HEK293 (cell line): ENCODE results near the gene SGMS1.
A peak's percentile ranks its signal among the peaks of the same experiment; 100 is the strongest.

ENCODE experiments used
- EGR2 ChIP-seq: fragments of 450-650 bp; formaldehyde crosslinking; IDR thresholded peaks from 2 replicates; pipeline ENCODE4 v1.5.1; 2016; ENCODE audit warnings: low read depth, missing biosample characterization, missing genetic modification characterization
- GLIS2 ChIP-seq: fragments of 450-650 bp; formaldehyde crosslinking; IDR thresholded peaks from 2 replicates; pipeline ENCODE4 v1.5.1; 2016; ENCODE audit warnings: missing biosample characterization, missing genetic modification characterization
- IKZF3 ChIP-seq: fragments of 450-650 bp; IDR thresholded peaks from 2 replicates; pipeline ENCODE4 v1.5.0; 2018; ENCODE audit warnings: missing biosample characterization, mild to moderate bottlenecking, missing genetic modification characterization, moderate library complexity
- KLF16 ChIP-seq: fragments of 450-650 bp; formaldehyde crosslinking; IDR thresholded peaks from 2 replicates; pipeline ENCODE4 v1.5.1; 2017; ENCODE audit warnings: missing biosample characterization, missing genetic modification characterization
- TRIM28 ChIP-seq: IDR thresholded peaks from 2 replicates; pipeline ENCODE4 v1.6.1; 2011; ENCODE audit warnings: low read length, control low read depth, borderline replicate concordance
- ZBTB20 ChIP-seq: fragments of 450-650 bp; formaldehyde crosslinking; IDR thresholded peaks from 2 replicates; pipeline ENCODE4 v1.5.1; 2016; ENCODE audit warnings: missing biosample characterization, missing genetic modification characterization
- ZFHX2 ChIP-seq: fragments of 450-650 bp; formaldehyde crosslinking; conservative IDR thresholded peaks from 2 replicates; pipeline ENCODE4 v1.5.1; 2016; ENCODE audit warnings: missing biosample characterization, missing genetic modification characterization
- ZNF10 ChIP-seq: fragments of 450-650 bp; formaldehyde crosslinking; IDR thresholded peaks from 2 replicates; pipeline ENCODE4 v1.5.1; 2017; ENCODE audit warnings: missing biosample characterization, missing genetic modification characterization
- ZNF473 ChIP-seq: fragments of 450-650 bp; formaldehyde crosslinking; IDR thresholded peaks from 2 replicates; pipeline ENCODE4 v1.5.1; 2017; ENCODE audit warnings: missing biosample characterization, missing genetic modification characterization
- ZNF555 ChIP-seq: fragments of 450-650 bp; formaldehyde crosslinking; conservative IDR thresholded peaks from 2 replicates; pipeline ENCODE4 v1.5.1; 2017; ENCODE audit warnings: missing biosample characterization, mild to moderate bottlenecking, missing genetic modification characterization, inconsistent platforms
- ZNF571 ChIP-seq: fragments of 450-650 bp; formaldehyde crosslinking; IDR thresholded peaks from 2 replicates; pipeline ENCODE4 v1.5.0; 2017; ENCODE audit warnings: missing biosample characterization, missing genetic modification characterization
- ZNF623 ChIP-seq: fragments of 450-650 bp; formaldehyde crosslinking; IDR thresholded peaks from 2 replicates; pipeline ENCODE4 v1.5.1; 2016; ENCODE audit warnings: missing biosample characterization, missing genetic modification characterization
- ZNF707 ChIP-seq: fragments of 450-650 bp; formaldehyde crosslinking; IDR thresholded peaks from 2 replicates; pipeline ENCODE4 v1.5.1; 2016; ENCODE audit warnings: missing biosample characterization, missing genetic modification characterization
- ZNF776 ChIP-seq: fragments of 450-650 bp; formaldehyde crosslinking; IDR thresholded peaks from 2 replicates; pipeline ENCODE4 v1.5.0; 2017; ENCODE audit warnings: missing biosample characterization, missing genetic modification characterization, borderline replicate concordance
- ZXDB ChIP-seq: fragments of 450-650 bp; formaldehyde crosslinking; IDR thresholded peaks from 2 replicates; pipeline ENCODE4 v1.5.1; 2016; ENCODE audit warnings: missing biosample characterization, missing genetic modification characterization
- TF ChIP-seq, protein P1 (sequence below): fragments of 450-650 bp; formaldehyde crosslinking; optimal IDR thresholded peaks from 2 replicates; pipeline ENCODE3; 2016; ENCODE audit warnings: missing biosample characterization, mild to moderate bottlenecking, missing genetic modification characterization
- TF ChIP-seq, protein P2 (sequence below): fragments of 450-650 bp; formaldehyde crosslinking; IDR thresholded peaks from 2 replicates; pipeline ENCODE4 v1.5.1; 2016; ENCODE audit warnings: missing biosample characterization, missing genetic modification characterization
- TF ChIP-seq, protein P3 (sequence below): fragments of 450-650 bp; formaldehyde crosslinking; IDR thresholded peaks from 2 replicates; pipeline ENCODE4 v1.5.1; 2016; ENCODE audit warnings: missing biosample characterization, missing genetic modification characterization
- TF ChIP-seq, protein P4 (sequence below): fragments of 450-650 bp; formaldehyde crosslinking; IDR thresholded peaks from 2 replicates; pipeline ENCODE4 v1.5.1; 2016; ENCODE audit warnings: missing biosample characterization, missing genetic modification characterization
- TF ChIP-seq, protein P5 (sequence below): fragments of 450-650 bp; formaldehyde crosslinking; IDR thresholded peaks from 2 replicates; pipeline ENCODE4 v1.5.1; 2016; ENCODE audit warnings: missing biosample characterization, missing genetic modification characterization
- TF ChIP-seq, protein P6 (sequence below): fragments of 450-650 bp; IDR thresholded peaks from 2 replicates; pipeline ENCODE4 v1.5.1; 2018; ENCODE audit warnings: missing biosample characterization, missing genetic modification characterization
- TF ChIP-seq, protein P7 (sequence below): fragments of 450-650 bp; formaldehyde crosslinking; IDR thresholded peaks from 2 replicates; pipeline ENCODE4 v1.5.1; 2016; ENCODE audit warnings: missing biosample characterization, missing genetic modification characterization

Gene SGMS1

DNA sequence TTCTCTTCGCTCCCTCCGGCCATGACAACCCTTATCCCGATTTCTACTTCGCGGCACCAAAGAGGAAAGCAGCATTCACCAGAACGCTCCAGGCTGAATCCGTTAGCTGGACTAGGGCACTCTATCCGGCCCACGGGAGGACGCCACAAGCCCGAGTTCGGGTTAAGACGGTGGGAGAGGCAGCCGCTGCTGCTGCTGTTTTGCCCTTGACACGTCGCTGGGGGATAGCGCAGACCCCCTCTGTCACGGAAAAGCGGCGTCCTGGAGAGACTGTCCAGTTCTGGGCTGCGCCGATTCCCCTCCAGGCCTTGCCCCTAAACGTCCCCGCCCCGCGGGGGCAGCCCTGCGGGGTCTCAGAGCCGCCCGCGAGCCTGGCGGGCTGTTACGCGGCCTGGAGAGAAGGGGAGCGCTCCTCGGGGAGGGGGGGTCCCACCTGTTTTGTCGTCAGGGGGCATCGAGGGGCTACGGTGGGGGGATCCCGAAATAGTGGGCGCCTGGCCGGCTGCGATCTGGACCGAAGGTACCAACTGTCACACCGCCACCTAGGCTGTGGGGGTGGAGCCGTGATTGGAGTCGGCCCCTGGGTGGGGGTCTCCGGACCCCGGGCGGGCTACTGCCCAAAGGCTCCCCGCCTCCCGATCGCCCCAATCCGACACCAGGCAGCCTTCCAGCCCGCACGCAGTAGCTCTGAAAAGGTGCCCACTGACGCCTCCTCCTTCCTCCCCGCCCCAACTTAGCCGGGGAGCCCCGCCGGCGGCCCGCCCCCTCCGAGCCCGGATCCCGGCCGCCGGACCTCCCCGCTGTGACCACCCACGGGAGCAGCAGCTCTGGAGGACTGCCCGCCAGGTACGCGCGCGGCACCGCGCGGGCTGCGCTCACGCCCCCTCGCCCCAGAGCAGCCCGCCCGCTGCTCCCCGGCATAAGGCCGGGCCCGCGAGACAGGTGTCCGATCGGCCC, 772 bp downstream of the SGMS1 start (continued):
- no peak for TF ChIP-seq TRIM28
- TF ChIP-seq ZFHX2 (tag by site-specific recombination), result peak; percentile 94
- TF ChIP-seq, protein P1, sequence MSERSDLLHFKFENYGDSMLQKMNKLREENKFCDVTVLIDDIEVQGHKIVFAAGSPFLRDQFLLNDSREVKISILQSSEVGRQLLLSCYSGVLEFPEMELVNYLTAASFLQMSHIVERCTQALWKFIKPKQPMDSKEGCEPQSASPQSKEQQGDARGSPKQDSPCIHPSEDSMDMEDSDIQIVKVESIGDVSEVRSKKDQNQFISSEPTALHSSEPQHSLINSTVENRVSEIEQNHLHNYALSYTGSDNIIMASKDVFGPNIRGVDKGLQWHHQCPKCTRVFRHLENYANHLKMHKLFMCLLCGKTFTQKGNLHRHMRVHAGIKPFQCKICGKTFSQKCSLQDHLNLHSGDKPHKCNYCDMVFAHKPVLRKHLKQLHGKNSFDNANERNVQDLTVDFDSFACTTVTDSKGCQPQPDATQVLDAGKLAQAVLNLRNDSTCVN (tag by site-specific recombination), result no peak
- TF ChIP-seq, protein P2, sequence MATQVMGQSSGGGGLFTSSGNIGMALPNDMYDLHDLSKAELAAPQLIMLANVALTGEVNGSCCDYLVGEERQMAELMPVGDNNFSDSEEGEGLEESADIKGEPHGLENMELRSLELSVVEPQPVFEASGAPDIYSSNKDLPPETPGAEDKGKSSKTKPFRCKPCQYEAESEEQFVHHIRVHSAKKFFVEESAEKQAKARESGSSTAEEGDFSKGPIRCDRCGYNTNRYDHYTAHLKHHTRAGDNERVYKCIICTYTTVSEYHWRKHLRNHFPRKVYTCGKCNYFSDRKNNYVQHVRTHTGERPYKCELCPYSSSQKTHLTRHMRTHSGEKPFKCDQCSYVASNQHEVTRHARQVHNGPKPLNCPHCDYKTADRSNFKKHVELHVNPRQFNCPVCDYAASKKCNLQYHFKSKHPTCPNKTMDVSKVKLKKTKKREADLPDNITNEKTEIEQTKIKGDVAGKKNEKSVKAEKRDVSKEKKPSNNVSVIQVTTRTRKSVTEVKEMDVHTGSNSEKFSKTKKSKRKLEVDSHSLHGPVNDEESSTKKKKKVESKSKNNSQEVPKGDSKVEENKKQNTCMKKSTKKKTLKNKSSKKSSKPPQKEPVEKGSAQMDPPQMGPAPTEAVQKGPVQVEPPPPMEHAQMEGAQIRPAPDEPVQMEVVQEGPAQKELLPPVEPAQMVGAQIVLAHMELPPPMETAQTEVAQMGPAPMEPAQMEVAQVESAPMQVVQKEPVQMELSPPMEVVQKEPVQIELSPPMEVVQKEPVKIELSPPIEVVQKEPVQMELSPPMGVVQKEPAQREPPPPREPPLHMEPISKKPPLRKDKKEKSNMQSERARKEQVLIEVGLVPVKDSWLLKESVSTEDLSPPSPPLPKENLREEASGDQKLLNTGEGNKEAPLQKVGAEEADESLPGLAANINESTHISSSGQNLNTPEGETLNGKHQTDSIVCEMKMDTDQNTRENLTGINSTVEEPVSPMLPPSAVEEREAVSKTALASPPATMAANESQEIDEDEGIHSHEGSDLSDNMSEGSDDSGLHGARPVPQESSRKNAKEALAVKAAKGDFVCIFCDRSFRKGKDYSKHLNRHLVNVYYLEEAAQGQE (tag by site-specific recombination), result 0 out of 2 replicates have a peak, but pooled peaks have one; percentile 13
- peak; percentile 17; the same call in 1 of the 2 replicates for TF ChIP-seq KLF16 (tag by site-specific recombination)
- TF ChIP-seq ZBTB20 (tag by site-specific recombination), result peak; percentile 58
- no peak for TF ChIP-seq ZNF555 (tag by site-specific recombination)
- TF ChIP-seq, protein P3, sequence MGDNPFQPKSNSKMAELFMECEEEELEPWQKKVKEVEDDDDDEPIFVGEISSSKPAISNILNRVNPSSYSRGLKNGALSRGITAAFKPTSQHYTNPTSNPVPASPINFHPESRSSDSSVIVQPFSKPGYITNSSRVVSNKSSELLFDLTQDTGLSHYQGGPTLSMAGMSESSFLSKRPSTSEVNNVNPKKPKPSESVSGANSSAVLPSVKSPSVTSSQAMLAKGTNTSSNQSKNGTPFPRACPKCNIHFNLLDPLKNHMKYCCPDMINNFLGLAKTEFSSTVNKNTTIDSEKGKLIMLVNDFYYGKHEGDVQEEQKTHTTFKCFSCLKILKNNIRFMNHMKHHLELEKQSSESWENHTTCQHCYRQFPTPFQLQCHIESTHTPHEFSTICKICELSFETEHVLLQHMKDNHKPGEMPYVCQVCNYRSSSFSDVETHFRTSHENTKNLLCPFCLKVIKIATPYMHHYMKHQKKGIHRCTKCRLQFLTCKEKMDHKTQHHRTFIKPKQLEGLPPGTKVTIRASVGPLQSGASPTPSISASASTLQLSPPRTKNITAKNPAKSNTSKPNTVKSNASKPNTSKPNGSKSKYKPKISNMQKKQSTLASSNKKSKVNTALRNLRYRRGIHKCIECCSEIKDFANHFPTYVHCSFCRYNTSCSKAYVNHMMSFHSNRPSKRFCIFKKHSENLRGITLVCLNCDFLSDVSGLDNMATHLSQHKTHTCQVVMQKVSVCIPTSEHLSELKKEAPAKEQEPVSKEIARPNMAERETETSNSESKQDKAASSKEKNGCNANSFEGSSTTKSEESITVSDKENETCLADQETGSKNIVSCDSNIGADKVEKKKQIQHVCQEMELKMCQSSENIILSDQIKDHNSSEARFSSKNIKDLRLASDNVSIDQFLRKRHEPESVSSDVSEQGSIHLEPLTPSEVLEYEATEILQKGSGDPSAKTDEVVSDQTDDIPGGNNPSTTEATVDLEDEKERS, result no peak
- no peak for TF ChIP-seq ZXDB (tag by site-specific recombination)
- TF ChIP-seq, protein P4, sequence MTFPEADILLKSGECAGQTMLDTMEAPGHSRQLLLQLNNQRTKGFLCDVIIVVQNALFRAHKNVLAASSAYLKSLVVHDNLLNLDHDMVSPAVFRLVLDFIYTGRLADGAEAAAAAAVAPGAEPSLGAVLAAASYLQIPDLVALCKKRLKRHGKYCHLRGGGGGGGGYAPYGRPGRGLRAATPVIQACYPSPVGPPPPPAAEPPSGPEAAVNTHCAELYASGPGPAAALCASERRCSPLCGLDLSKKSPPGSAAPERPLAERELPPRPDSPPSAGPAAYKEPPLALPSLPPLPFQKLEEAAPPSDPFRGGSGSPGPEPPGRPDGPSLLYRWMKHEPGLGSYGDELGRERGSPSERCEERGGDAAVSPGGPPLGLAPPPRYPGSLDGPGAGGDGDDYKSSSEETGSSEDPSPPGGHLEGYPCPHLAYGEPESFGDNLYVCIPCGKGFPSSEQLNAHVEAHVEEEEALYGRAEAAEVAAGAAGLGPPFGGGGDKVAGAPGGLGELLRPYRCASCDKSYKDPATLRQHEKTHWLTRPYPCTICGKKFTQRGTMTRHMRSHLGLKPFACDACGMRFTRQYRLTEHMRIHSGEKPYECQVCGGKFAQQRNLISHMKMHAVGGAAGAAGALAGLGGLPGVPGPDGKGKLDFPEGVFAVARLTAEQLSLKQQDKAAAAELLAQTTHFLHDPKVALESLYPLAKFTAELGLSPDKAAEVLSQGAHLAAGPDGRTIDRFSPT (tag by site-specific recombination), result no peak
- TF ChIP-seq, protein P5, sequence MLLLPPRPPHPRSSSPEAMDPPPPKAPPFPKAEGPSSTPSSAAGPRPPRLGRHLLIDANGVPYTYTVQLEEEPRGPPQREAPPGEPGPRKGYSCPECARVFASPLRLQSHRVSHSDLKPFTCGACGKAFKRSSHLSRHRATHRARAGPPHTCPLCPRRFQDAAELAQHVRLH (tag by site-specific recombination), result no peak
- no peak for TF ChIP-seq ZNF776 (tag by site-specific recombination)
- TF ChIP-seq ZNF473 (tag by site-specific recombination), result no peak
- TF ChIP-seq, protein P6, sequence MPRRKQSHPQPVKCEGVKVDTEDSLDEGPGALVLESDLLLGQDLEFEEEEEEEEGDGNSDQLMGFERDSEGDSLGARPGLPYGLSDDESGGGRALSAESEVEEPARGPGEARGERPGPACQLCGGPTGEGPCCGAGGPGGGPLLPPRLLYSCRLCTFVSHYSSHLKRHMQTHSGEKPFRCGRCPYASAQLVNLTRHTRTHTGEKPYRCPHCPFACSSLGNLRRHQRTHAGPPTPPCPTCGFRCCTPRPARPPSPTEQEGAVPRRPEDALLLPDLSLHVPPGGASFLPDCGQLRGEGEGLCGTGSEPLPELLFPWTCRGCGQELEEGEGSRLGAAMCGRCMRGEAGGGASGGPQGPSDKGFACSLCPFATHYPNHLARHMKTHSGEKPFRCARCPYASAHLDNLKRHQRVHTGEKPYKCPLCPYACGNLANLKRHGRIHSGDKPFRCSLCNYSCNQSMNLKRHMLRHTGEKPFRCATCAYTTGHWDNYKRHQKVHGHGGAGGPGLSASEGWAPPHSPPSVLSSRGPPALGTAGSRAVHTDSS, result no peak
- no peak for TF ChIP-seq ZNF10 (tag by site-specific recombination)
- TF ChIP-seq ZNF623 (tag by site-specific recombination), result no peak
- peak; percentile 45; the same call in 1 of the 2 replicates for TF ChIP-seq IKZF3 (tag by site-specific recombination)
- TF ChIP-seq ZNF707 (tag by site-specific recombination), result no peak
- TF ChIP-seq EGR2 (tag by site-specific recombination), result peak; percentile 72
- TF ChIP-seq ZNF571, result no peak
- TF ChIP-seq GLIS2 (tag by site-specific recombination), result peak; percentile 89
- TF ChIP-seq, protein P7, sequence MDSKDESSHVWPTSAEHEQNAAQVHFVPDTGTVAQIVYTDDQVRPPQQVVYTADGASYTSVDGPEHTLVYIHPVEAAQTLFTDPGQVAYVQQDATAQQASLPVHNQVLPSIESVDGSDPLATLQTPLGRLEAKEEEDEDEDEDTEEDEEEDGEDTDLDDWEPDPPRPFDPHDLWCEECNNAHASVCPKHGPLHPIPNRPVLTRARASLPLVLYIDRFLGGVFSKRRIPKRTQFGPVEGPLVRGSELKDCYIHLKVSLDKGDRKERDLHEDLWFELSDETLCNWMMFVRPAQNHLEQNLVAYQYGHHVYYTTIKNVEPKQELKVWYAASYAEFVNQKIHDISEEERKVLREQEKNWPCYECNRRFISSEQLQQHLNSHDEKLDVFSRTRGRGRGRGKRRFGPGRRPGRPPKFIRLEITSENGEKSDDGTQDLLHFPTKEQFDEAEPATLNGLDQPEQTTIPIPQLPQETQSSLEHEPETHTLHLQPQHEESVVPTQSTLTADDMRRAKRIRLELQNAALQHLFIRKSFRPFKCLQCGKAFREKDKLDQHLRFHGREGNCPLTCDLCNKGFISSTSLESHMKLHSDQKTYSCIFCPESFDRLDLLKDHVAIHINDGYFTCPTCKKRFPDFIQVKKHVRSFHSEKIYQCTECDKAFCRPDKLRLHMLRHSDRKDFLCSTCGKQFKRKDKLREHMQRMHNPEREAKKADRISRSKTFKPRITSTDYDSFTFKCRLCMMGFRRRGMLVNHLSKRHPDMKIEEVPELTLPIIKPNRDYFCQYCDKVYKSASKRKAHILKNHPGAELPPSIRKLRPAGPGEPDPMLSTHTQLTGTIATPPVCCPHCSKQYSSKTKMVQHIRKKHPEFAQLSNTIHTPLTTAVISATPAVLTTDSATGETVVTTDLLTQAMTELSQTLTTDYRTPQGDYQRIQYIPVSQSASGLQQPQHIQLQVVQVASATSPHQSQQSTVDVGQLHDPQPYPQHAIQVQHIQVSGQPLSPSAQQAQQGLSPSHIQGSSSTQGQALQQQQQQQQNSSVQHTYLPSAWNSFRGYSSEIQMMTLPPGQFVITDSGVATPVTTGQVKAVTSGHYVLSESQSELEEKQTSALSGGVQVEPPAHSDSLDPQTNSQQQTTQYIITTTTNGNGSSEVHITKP (tag by site-specific recombination), result peak; percentile 68
